NCI-H524 treated with DMSO at 0.1 percent for 48 hours (cell line): ENCODE measurements around the gene ZBTB22.
"Not testable (repeated sequence)": the region's sequence is repeated elsewhere in the genome, so short reads cannot be mapped to it uniquely, and the experiment has no call there.

Experiments
- DNase-seq: peaks from one replicate; lab custom pipeline; 2025; lab: John Stamatoyannopoulos, UW

ZBTB22 gene

GRCh38 chr6:33298773-33299236 is 18.7 kb downstream of the ZBTB22 start, which contains the start of gene RGL2:
RGL2 (minus strand) TSS chr6:33298942; CDS start chr6:33298610, 332 bp downstream.
- no peak for DNase-seq

GRCh38 chr6:33297956-33298772 is 19.4 kb downstream of the ZBTB22 start:
- no peak for DNase-seq

GRCh38 chr6:33297406-33297955 is 20.1 kb downstream of the ZBTB22 start:
- no peak for DNase-seq

- DNase-seq: no peak
Observed at GRCh38 chr6:33296797-33297405, 20.6 kb downstream of the ZBTB22 start.

- no peak for DNase-seq
Observed at GRCh38 chr6:33295621-33296369, 21.7 kb downstream of the ZBTB22 start.

- DNase-seq: no peak
Observed at GRCh38 chr6:33294086-33294823, 23.3 kb downstream of the ZBTB22 start.

- no peak for DNase-seq
Observed at GRCh38 chr6:33292996-33293682, 24.4 kb downstream of the ZBTB22 start.

GRCh38 chr6:33290459-33290858 is 27.1 kb downstream of the ZBTB22 start:
- DNase-seq: no peak

- no peak for DNase-seq
Observed at GRCh38 chr6:33289784-33290315, 27.7 kb downstream of the ZBTB22 start.

GRCh38 chr6:33288921-33289783 is 28.4 kb downstream of the ZBTB22 start, which contains the start of the genes PFDN6 and WDR46:
PFDN6 (plus strand) TSS chr6:33289601; CDS start chr6:33289857, 256 bp downstream.
WDR46 (minus strand) TSS chr6:33289239; CDS start chr6:33289170, 69 bp downstream.
- DNase-seq: peak; percentile 76

- no peak for DNase-seq
Observed at GRCh38 chr6:33288141-33288920, 29.2 kb downstream of the ZBTB22 start.

- no peak for DNase-seq
Observed at GRCh38 chr6:33286946-33287914, 30.3 kb downstream of the ZBTB22 start.

- DNase-seq: not testable (repeated sequence)
Observed at GRCh38 chr6:33285214-33285613, 32.3 kb downstream of the ZBTB22 start.

GRCh38 chr6:33280539-33280938 is 37.0 kb downstream of the ZBTB22 start:
- DNase-seq: no peak

- DNase-seq: no peak
Observed at GRCh38 chr6:33279971-33280511, 37.5 kb downstream of the ZBTB22 start.

- DNase-seq: no peak
Observed at GRCh38 chr6:33279257-33279695, 38.3 kb downstream of the ZBTB22 start.

GRCh38 chr6:33278810-33279209 is 38.7 kb downstream of the ZBTB22 start:
- no peak for DNase-seq
